ENCODE measurements around the gene COLGALT1. TPM values are rescaled to one million over a fixed set of nuclear protein-coding genes. Genes with fewer than 3 reads are reported as not detected.

The COLGALT1 gene
- total RNA-seq, 4 donors from 2014 or later = 74.5 to 141 (median 88.2) TPM

DNA sequence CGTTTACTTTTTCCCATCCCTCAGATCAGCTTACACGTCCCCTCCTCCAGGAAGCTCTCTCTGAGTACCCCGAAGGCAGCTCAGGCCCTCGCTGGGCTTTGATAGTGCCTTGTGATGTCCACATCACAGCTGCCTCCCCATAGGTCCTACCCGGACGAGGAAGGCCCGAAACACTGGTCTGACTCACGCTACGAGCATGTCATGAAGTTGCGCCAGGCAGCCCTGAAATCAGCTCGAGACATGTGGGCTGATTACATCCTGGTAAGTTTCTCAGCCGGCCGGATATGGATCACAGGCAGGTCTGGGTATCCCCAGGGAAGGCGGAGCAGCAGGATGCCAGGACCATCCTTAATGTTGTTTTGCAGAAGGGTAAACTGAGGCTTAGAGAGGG lies 4.8 kb downstream of the COLGALT1 start:
- Histone ChIP-seq H3K36me3 (peaks cover 0 to 77% (median 11%) of the 10 kb centered on the region in 3 donors), H3K4me3 (no peak overlapping the region), H3K27ac (peak overlapping the region in 1 of 4 donors; percentile 38), H3K27me3 (no peaks in the 10 kb centered on the region), H3K9me3 (no peaks in the 10 kb centered on the region), H3K4me1 (peaks cover 0 to 26% (median 10%) of the 10 kb centered on the region in 4 donors)
- TF ChIP-seq POLR2A (IDR thresholded peaks at IDR 0.05) = no peak
- no peak for TF ChIP-seq EP300 (IDR thresholded peaks at IDR 0.05)
- TF ChIP-seq, protein P1, sequence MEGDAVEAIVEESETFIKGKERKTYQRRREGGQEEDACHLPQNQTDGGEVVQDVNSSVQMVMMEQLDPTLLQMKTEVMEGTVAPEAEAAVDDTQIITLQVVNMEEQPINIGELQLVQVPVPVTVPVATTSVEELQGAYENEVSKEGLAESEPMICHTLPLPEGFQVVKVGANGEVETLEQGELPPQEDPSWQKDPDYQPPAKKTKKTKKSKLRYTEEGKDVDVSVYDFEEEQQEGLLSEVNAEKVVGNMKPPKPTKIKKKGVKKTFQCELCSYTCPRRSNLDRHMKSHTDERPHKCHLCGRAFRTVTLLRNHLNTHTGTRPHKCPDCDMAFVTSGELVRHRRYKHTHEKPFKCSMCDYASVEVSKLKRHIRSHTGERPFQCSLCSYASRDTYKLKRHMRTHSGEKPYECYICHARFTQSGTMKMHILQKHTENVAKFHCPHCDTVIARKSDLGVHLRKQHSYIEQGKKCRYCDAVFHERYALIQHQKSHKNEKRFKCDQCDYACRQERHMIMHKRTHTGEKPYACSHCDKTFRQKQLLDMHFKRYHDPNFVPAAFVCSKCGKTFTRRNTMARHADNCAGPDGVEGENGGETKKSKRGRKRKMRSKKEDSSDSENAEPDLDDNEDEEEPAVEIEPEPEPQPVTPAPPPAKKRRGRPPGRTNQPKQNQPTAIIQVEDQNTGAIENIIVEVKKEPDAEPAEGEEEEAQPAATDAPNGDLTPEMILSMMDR (IDR thresholded peaks at IDR 0.05) = no peak
- WGBS, 2 donors = 78 to 84% methylated on average over 14 of the region's 14 CpGs
- DNase-seq (ENCODE audit: low spot score in 2 of 2) = no peak

DNA sequence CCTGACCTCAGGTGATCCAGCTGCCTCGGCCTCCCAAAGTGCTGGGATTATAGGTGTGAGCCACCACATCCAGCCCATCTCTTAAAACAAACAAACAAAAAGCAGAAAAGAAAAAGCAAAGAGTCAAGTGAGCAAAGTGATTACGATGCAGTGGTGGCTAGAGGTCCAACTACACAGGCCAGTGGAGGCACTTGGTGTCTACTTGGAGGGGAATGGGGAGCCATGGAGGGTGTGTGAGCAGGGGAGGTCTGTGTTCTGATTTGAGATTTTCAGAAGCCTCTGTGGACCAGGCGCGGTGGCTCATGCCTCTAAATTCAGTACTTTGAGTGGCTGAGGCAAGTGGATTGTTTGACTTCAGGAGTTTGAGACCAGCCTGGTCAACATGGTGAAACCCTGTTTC lies 6.6 kb downstream of the COLGALT1 start:
- peaks cover 0 to 22% (median 5%) of the 10 kb centered on the region in 4 donors for H3K4me1 ChIP-seq
- no peaks in the 10 kb centered on the region for H3K9me3 ChIP-seq
- no peak for TF ChIP-seq POLR2A (IDR thresholded peaks at IDR 0.05)
- no peak for TF ChIP-seq EP300 (IDR thresholded peaks at IDR 0.05)
- DNase-seq (ENCODE audit: low spot score in 2 of 2) = no peak
- WGBS, 2 donors = 91 to 92% methylated on average over 4 of the region's 4 CpGs
- H3K27me3 ChIP-seq = no peaks in the 10 kb centered on the region
- no peak overlapping the region for H3K27ac ChIP-seq
- no peak overlapping the region for H3K4me3 ChIP-seq
- peaks cover 1 to 96% (median 11%) of the 10 kb centered on the region in 3 donors for H3K36me3 ChIP-seq

DNA sequence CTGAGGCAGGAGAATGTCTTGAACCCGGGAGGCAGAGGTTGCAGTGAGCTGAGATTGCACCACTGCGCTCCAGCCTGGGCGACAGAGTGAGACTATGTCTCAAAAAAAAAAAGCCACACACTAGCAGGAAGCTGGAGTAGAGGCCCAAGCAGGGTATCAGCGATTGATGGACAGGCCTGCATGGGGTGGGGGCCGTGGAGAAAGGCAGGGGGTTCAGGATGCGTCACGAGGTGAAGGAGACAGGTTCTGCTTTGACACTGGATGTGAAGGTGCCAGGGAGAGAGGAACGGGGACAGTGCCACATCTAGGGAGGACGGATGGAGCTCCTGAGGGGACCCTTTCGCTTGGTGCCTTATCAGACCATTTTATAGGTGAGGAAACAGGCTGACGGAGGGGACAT lies 7.1 kb downstream of the COLGALT1 start:
- no peak for DNase-seq (ENCODE audit: low spot score in 2 of 2)
- Histone ChIP-seq H3K36me3 (peaks cover 4 to 97% (median 16%) of the 10 kb centered on the region in 3 donors), H3K4me3 (no peak overlapping the region), H3K27me3 (no peaks in the 10 kb centered on the region), H3K27ac (peak overlapping the region in 1 of 4 donors; percentile 50), H3K4me1 (peaks cover 0 to 17% (median 2%) of the 10 kb centered on the region in 4 donors), H3K9me3 (no peaks in the 10 kb centered on the region)
- no peak for TF ChIP-seq POLR2A (IDR thresholded peaks at IDR 0.05)
- TF ChIP-seq, protein P1 (IDR thresholded peaks at IDR 0.05) = no peak
- no peak for TF ChIP-seq EP300 (IDR thresholded peaks at IDR 0.05)
- WGBS, 2 donors = 78 to 80% methylated on average over 11 of the region's 11 CpGs

DNA sequence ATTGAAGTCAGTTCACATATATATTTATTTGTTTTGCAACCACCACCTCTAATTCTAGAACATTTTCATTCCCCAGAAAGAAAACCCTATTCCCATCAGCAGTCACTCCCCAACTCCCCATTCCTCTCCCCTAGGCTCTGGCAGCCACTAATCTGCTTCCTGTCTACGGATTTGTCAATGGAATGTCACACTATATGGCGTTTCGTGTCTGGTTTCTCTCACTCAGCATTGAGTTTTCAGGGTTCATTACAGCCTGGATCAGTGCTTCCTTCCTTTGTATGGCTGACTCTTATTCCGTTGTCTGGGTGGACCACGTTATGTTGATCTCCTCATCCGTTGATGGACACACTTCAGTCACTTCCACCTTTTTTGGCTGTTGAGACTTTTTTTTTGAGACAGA lies 9.3 kb downstream of the COLGALT1 start:
- H3K27me3 ChIP-seq = no peaks in the 10 kb centered on the region
- TF ChIP-seq, protein P1 (IDR thresholded peaks at IDR 0.05) = no peak
- TF ChIP-seq EP300 (IDR thresholded peaks at IDR 0.05) = no peak
- TF ChIP-seq POLR2A (IDR thresholded peaks at IDR 0.05) = no peak
- no peak overlapping the region for H3K27ac ChIP-seq
- WGBS, 2 donors = 61 to 62% methylated on average over 6 of the region's 6 CpGs
- peaks cover 0 to 8% (median 0%) of the 10 kb centered on the region in 4 donors for H3K4me1 ChIP-seq
- no peak overlapping the region for H3K4me3 ChIP-seq
- DNase-seq (ENCODE audit: low spot score in 2 of 2) = no peak
- no peaks in the 10 kb centered on the region for H3K9me3 ChIP-seq
- peaks cover 10 to 97% (median 24%) of the 10 kb centered on the region in 3 donors for H3K36me3 ChIP-seq

DNA sequence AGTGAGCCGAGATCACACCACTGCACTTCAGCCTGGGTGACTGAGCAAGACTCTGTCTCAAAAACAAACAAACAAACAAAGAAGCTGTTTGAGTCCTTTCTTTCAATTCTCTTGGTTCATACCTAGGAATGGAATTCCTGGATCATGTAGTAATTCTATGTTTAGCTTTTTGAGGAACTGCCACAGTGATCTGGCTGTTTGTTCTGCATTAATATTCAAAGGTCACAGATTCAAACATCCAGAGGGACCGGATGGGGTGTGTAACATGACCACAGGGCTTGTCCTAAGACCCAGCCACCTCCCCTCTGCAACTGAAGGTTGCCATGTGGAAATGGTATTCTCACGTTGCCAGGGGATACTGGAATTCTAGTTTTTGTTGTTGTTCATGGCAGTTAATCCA lies 10.2 kb downstream of the COLGALT1 start:
- DNase-seq (ENCODE audit: low spot score in 2 of 2) = no peak
- no peak for TF ChIP-seq POLR2A (IDR thresholded peaks at IDR 0.05)
- TF ChIP-seq, protein P1 (IDR thresholded peaks at IDR 0.05) = no peak
- TF ChIP-seq EP300 (IDR thresholded peaks at IDR 0.05) = no peak
- H3K4me3 ChIP-seq = no peak overlapping the region
- no peaks in the 10 kb centered on the region for H3K9me3 ChIP-seq
- H3K36me3 ChIP-seq = peaks cover 10 to 97% (median 18%) of the 10 kb centered on the region in 3 donors
- H3K4me1 ChIP-seq = peaks cover 0 to 8% (median 0%) of the 10 kb centered on the region in 4 donors
- no peak overlapping the region for H3K27ac ChIP-seq
- WGBS, 2 donors = 23 to 33% methylated on average over 3 of the region's 3 CpGs
- no peaks in the 10 kb centered on the region for H3K27me3 ChIP-seq
